ENCODE data around the gene MPP3. TPM values are rescaled to one million over a fixed set of nuclear protein-coding genes. Genes with fewer than 3 reads are reported as not detected.

MPP3 gene
- total RNA-seq, 1 experiment from 2014 or later, result 6.9 TPM

GRCh38 chr17:43844241-43844640 is 11.3 kb upstream of the MPP3 start:
- peaks cover 4% of the 10 kb centered on the region for H3K4me1 ChIP-seq (ENCODE audit: insufficient read depth, low read length)
- no peaks in the 10 kb centered on the region for H3K79me1 ChIP-seq (ENCODE audit: insufficient read depth, low read depth, low read length, poor library complexity, severe bottlenecking)
- H2AFZ ChIP-seq (ENCODE audit: low read length), result no peak overlapping the region
- no peak overlapping the region for H4K5ac ChIP-seq (ENCODE audit: insufficient read length, low read depth, low read length)
- peaks cover 19 to 26% of the 10 kb centered on the region in 2 experiments for H3K4me1 Mint-ChIP-seq
- H3K18ac ChIP-seq (ENCODE audit: insufficient read length, low read depth, low read length), result no peak overlapping the region
- no peak overlapping the region for H3K4me3 Mint-ChIP-seq
- no peak overlapping the region for H4K91ac ChIP-seq (ENCODE audit: insufficient read length, low read depth, low read length)
- no peaks in the 10 kb centered on the region for H3K9me3 ChIP-seq (ENCODE audit: control insufficient read depth, low read depth, low read length)
- H2BK12ac ChIP-seq (ENCODE audit: insufficient read length, low read depth, low read length), result no peak overlapping the region
- H3K4me2 ChIP-seq (ENCODE audit: insufficient read depth, insufficient read length, low read length), result no peak overlapping the region
- no peak overlapping the region for H2BK120ac ChIP-seq (ENCODE audit: low read depth, low read length, poor library complexity, severe bottlenecking)
- H3K14ac ChIP-seq (ENCODE audit: insufficient read depth, low read length), result no peak overlapping the region
- no peak for DNase-seq
- no peak overlapping the region for H3T11ph ChIP-seq (ENCODE audit: low read length)
- no peaks in the 10 kb centered on the region; the same call in 1 of the 2 replicates for H3K27me3 ChIP-seq (ENCODE audit: insufficient read depth, low read length)
- no peak overlapping the region for H2BK20ac ChIP-seq (ENCODE audit: low read depth, low read length, poor library complexity, severe bottlenecking)
- no peaks in the 10 kb centered on the region for H3K36me3 Mint-ChIP-seq (ENCODE audit: insufficient read depth in 1 of 3, low read depth in 3 of 3)
- H3K9ac ChIP-seq (ENCODE audit: extremely low read depth, insufficient read length, low read length), result no peak overlapping the region
- no peak overlapping the region for H3K27ac Mint-ChIP-seq
- no peak overlapping the region for H2BK15ac ChIP-seq (ENCODE audit: low read depth, low read length)
- H4K8ac ChIP-seq (replicated peaks; ENCODE audit: insufficient read length, low read depth, low read length), result no peak overlapping the region
- no peaks in the 10 kb centered on the region for H3K79me2 ChIP-seq (ENCODE audit: insufficient read depth, low read length)
- no peak overlapping the region for H3K23ac ChIP-seq (ENCODE audit: insufficient read length, low read depth, low read length)
- no peak overlapping the region for H3K4ac ChIP-seq (ENCODE audit: low read depth, low read length)
- H3K9me3 Mint-ChIP-seq, result no peaks in the 10 kb centered on the region; a peak in 1 of 5 replicates
- H3K27me3 Mint-ChIP-seq (ENCODE audit: low read depth), result peaks cover 8% of the 10 kb centered on the region
- H2AK5ac ChIP-seq (ENCODE audit: insufficient read length, low read length), result no peak overlapping the region
- no peaks in the 10 kb centered on the region for H4K20me1 ChIP-seq (ENCODE audit: control insufficient read depth, insufficient read depth, insufficient read length)
- no CpG with 5 or more reads among the region's 5 CpGs for WGBS (ENCODE audit: extremely low coverage, insufficient read length, low lambda C conversion rate)
- H2BK5ac ChIP-seq (ENCODE audit: insufficient read length, low read length), result no peak overlapping the region
- H3K23me2 ChIP-seq (ENCODE audit: insufficient read length, low read depth, low read length, poor library complexity, severe bottlenecking), result no peaks in the 10 kb centered on the region
- no peak for TF ChIP-seq CTCF (conservative IDR thresholded peaks at IDR 0.05)
- no peak overlapping the region for H3K56ac ChIP-seq (ENCODE audit: insufficient read length, low read depth, low read length)
- H3K27ac ChIP-seq (ENCODE audit: insufficient read length, low read depth, low read length), result no peak overlapping the region

Measured in H9 (cell line).